ENCODE results near the gene CWC25.

GRCh38 chr17:38872671-38873385 is 47.7 kb upstream of the CWC25 start:
- no peak for TF ChIP-seq ZNF114 (CRISPR knock-in tag; IDR thresholded peaks at IDR 0.05)
- TF ChIP-seq CTCF (conservative IDR thresholded peaks at IDR 0.05; ENCODE audit: low read depth in 2 of 2), result no peak
- no peak for TF ChIP-seq EZH2 (IDR thresholded peaks at IDR 0.05; ENCODE audit: low read depth, unreplicated experiment)
- no peak for TF ChIP-seq POLR2AphosphoS5 (IDR thresholded peaks at IDR 0.05; ENCODE audit: low read depth)
- TF ChIP-seq CREB1 (CRISPR knock-in tag; IDR thresholded peaks at IDR 0.05; ENCODE audit: low read depth), result no peak
- no peak for TF ChIP-seq EZH2phosphoT487 (IDR thresholded peaks at IDR 0.05; ENCODE audit: unreplicated experiment)
- TF ChIP-seq REST (IDR thresholded peaks at IDR 0.05; ENCODE audit: unreplicated experiment), result no peak

Data from GM23338 (cell line).